Suprapubic skin (tissue), 3 donors: Measurements from ENCODE around the gene CYCS.

Experiments
- POLR2A ChIP-seq, 2 donors: fragments of 450-650 bp; IDR thresholded peaks; one replicate each; pipeline ENCODE4 v1.6.1; 2017; ENCODE audit warnings: antibody characterized with exemption in 2 of 2, mild to moderate bottlenecking in 2 of 2, moderate library complexity in 2 of 2
- TF ChIP-seq, protein P1 (sequence below), 2 donors: fragments of 200-600 bp in 1 of 2; fragments of 450-650 bp in 1 of 2; sonication (generic) in 1 of 2; IDR thresholded peaks; one replicate each; pipeline ENCODE4 v1.5.1; 2016 to 2019; ENCODE audit warnings: antibody characterized with exemption in 2 of 2, mild to moderate bottlenecking in 1 of 2, moderate library complexity in 1 of 2

DNA sequence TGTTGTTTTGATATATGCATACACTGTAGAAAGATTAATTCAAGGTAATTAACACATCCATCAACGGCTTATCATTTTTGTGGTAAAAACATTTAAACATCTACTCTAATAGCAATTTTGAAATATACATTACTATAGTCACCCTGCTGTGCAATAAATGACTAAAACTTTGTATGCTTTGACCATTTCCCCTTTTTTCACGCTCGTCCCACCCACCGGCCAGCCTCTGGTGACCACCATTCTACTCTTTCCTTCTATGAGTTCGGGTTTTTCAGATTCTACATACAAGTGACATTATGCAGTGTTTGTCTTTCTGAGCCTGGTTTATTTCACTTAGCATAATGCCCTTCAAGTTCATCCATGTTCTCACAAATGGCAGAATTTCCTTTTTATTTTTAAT, 21.3 kb downstream of the CYCS start:
- TF ChIP-seq POLR2A (IDR thresholded peaks at IDR 0.05): no peak
- TF ChIP-seq, protein P1, sequence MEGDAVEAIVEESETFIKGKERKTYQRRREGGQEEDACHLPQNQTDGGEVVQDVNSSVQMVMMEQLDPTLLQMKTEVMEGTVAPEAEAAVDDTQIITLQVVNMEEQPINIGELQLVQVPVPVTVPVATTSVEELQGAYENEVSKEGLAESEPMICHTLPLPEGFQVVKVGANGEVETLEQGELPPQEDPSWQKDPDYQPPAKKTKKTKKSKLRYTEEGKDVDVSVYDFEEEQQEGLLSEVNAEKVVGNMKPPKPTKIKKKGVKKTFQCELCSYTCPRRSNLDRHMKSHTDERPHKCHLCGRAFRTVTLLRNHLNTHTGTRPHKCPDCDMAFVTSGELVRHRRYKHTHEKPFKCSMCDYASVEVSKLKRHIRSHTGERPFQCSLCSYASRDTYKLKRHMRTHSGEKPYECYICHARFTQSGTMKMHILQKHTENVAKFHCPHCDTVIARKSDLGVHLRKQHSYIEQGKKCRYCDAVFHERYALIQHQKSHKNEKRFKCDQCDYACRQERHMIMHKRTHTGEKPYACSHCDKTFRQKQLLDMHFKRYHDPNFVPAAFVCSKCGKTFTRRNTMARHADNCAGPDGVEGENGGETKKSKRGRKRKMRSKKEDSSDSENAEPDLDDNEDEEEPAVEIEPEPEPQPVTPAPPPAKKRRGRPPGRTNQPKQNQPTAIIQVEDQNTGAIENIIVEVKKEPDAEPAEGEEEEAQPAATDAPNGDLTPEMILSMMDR (IDR thresholded peaks at IDR 0.05): no peak
